ENCODE measurements around the gene PAPPA.

PAPPA gene

GRCh38 chr9:116394894-116395698 lies 241.5 kb downstream of the PAPPA start:
- Histone ChIP-seq H3K9me3 (replicated peaks; ENCODE audit: low read length) (no peaks in the 10 kb centered on the region), H3K27me3 (ENCODE audit: control insufficient read depth, insufficient read depth, low read length) (no peaks in the 10 kb centered on the region), H3K4me2 (ENCODE audit: low read length) (no peak overlapping the region), H3K36me3 (ENCODE audit: insufficient read depth, low read length) (no peaks in the 10 kb centered on the region), H3K9ac (ENCODE audit: low read depth, low read length) (no peak overlapping the region), H3K4me3 (ENCODE audit: low read length) (no peak overlapping the region), H3K4me1 (ENCODE audit: control insufficient read depth, insufficient read depth, low read length) (no peaks in the 10 kb centered on the region)

GRCh38 chr9:116395699-116396037 lies 242.1 kb downstream of the PAPPA start:
- no peaks in the 10 kb centered on the region for H3K36me3 ChIP-seq (ENCODE audit: insufficient read depth, low read length)
- no peak overlapping the region for H3K9ac ChIP-seq (ENCODE audit: low read depth, low read length)
- H3K4me1 ChIP-seq (ENCODE audit: control insufficient read depth, insufficient read depth, low read length), result no peaks in the 10 kb centered on the region
- no peak overlapping the region for H3K4me3 ChIP-seq (ENCODE audit: low read length)
- no peaks in the 10 kb centered on the region for H3K9me3 ChIP-seq (replicated peaks; ENCODE audit: low read length)
- H3K4me2 ChIP-seq (ENCODE audit: low read length), result no peak overlapping the region
- H3K27me3 ChIP-seq (ENCODE audit: control insufficient read depth, insufficient read depth, low read length), result no peaks in the 10 kb centered on the region

GRCh38 chr9:116403171-116403570 lies 249.6 kb downstream of the PAPPA start:
- H3K36me3 ChIP-seq (ENCODE audit: insufficient read depth, low read length), result no peaks in the 10 kb centered on the region
- H3K27me3 ChIP-seq (ENCODE audit: control insufficient read depth, insufficient read depth, low read length), result no peaks in the 10 kb centered on the region

GRCh38 chr9:116404228-116404627 lies 250.6 kb downstream of the PAPPA start:
- H3K4me1 ChIP-seq (ENCODE audit: control insufficient read depth, insufficient read depth, low read length), result no peaks in the 10 kb centered on the region
- no peak overlapping the region for H3K4me3 ChIP-seq (ENCODE audit: low read length)
- H3K9me3 ChIP-seq (replicated peaks; ENCODE audit: low read length), result no peaks in the 10 kb centered on the region
- H3K27me3 ChIP-seq (ENCODE audit: control insufficient read depth, insufficient read depth, low read length), result no peaks in the 10 kb centered on the region
- H3K36me3 ChIP-seq (ENCODE audit: insufficient read depth, low read length), result no peaks in the 10 kb centered on the region
- H3K9ac ChIP-seq (ENCODE audit: low read depth, low read length), result no peak overlapping the region
- H3K4me2 ChIP-seq (ENCODE audit: low read length), result no peak overlapping the region

More at GRCh38 chr9:116403171-116403570, 249.6 kb downstream of the PAPPA start:
- Histone ChIP-seq H3K4me2 (ENCODE audit: low read length) (no peak overlapping the region), H3K9ac (ENCODE audit: low read depth, low read length) (no peak overlapping the region), H3K9me3 (replicated peaks; ENCODE audit: low read length) (no peaks in the 10 kb centered on the region), H3K4me3 (ENCODE audit: low read length) (no peak overlapping the region), H3K4me1 (ENCODE audit: control insufficient read depth, insufficient read depth, low read length) (no peaks in the 10 kb centered on the region)

GRCh38 chr9:116405321-116405720 lies 251.7 kb downstream of the PAPPA start:
- H3K4me1 ChIP-seq (ENCODE audit: control insufficient read depth, insufficient read depth, low read length), result no peaks in the 10 kb centered on the region
- no peaks in the 10 kb centered on the region for H3K27me3 ChIP-seq (ENCODE audit: control insufficient read depth, insufficient read depth, low read length)

GRCh38 chr9:116406469-116406868 lies 252.9 kb downstream of the PAPPA start:
- Histone ChIP-seq H3K27me3 (ENCODE audit: control insufficient read depth, insufficient read depth, low read length) (no peaks in the 10 kb centered on the region), H3K4me3 (ENCODE audit: low read length) (no peak overlapping the region), H3K4me1 (ENCODE audit: control insufficient read depth, insufficient read depth, low read length) (no peaks in the 10 kb centered on the region), H3K4me2 (ENCODE audit: low read length) (no peak overlapping the region), H3K9me3 (replicated peaks; ENCODE audit: low read length) (no peaks in the 10 kb centered on the region), H3K9ac (ENCODE audit: low read depth, low read length) (no peak overlapping the region), H3K36me3 (ENCODE audit: insufficient read depth, low read length) (no peaks in the 10 kb centered on the region)

More at GRCh38 chr9:116405321-116405720, 251.7 kb downstream of the PAPPA start:
- no peaks in the 10 kb centered on the region for H3K36me3 ChIP-seq (ENCODE audit: insufficient read depth, low read length)
- no peak overlapping the region for H3K4me3 ChIP-seq (ENCODE audit: low read length)
- H3K9me3 ChIP-seq (replicated peaks; ENCODE audit: low read length), result no peaks in the 10 kb centered on the region
- H3K4me2 ChIP-seq (ENCODE audit: low read length), result no peak overlapping the region
- H3K9ac ChIP-seq (ENCODE audit: low read depth, low read length), result no peak overlapping the region

GRCh38 chr9:116409129-116409528 lies 255.5 kb downstream of the PAPPA start:
- H3K4me2 ChIP-seq (ENCODE audit: low read length), result no peak overlapping the region
- no peaks in the 10 kb centered on the region for H3K9me3 ChIP-seq (replicated peaks; ENCODE audit: low read length)
- no peaks in the 10 kb centered on the region for H3K4me1 ChIP-seq (ENCODE audit: control insufficient read depth, insufficient read depth, low read length)
- no peak overlapping the region for H3K9ac ChIP-seq (ENCODE audit: low read depth, low read length)
- H3K4me3 ChIP-seq (ENCODE audit: low read length), result no peak overlapping the region
- no peaks in the 10 kb centered on the region for H3K27me3 ChIP-seq (ENCODE audit: control insufficient read depth, insufficient read depth, low read length)
- no peaks in the 10 kb centered on the region for H3K36me3 ChIP-seq (ENCODE audit: insufficient read depth, low read length)

- Histone ChIP-seq H3K27me3 (ENCODE audit: control insufficient read depth, insufficient read depth, low read length) (no peaks in the 10 kb centered on the region), H3K4me3 (ENCODE audit: low read length) (no peak overlapping the region), H3K36me3 (ENCODE audit: insufficient read depth, low read length) (no peaks in the 10 kb centered on the region), H3K4me2 (ENCODE audit: low read length) (no peak overlapping the region), H3K9me3 (replicated peaks; ENCODE audit: low read length) (no peaks in the 10 kb centered on the region), H3K9ac (ENCODE audit: low read depth, low read length) (no peak overlapping the region), H3K4me1 (ENCODE audit: control insufficient read depth, insufficient read depth, low read length) (no peaks in the 10 kb centered on the region)
Observed at GRCh38 chr9:116409638-116410037, 256.0 kb downstream of the PAPPA start.

- H3K36me3 ChIP-seq (ENCODE audit: insufficient read depth, low read length), result no peaks in the 10 kb centered on the region
- H3K4me2 ChIP-seq (ENCODE audit: low read length), result no peak overlapping the region
- no peaks in the 10 kb centered on the region for H3K9me3 ChIP-seq (replicated peaks; ENCODE audit: low read length)
- no peak overlapping the region for H3K4me3 ChIP-seq (ENCODE audit: low read length)
- no peaks in the 10 kb centered on the region for H3K27me3 ChIP-seq (ENCODE audit: control insufficient read depth, insufficient read depth, low read length)
- no peak overlapping the region for H3K9ac ChIP-seq (ENCODE audit: low read depth, low read length)
- no peaks in the 10 kb centered on the region for H3K4me1 ChIP-seq (ENCODE audit: control insufficient read depth, insufficient read depth, low read length)
Observed at GRCh38 chr9:116411506-116411905, 257.9 kb downstream of the PAPPA start.

- Histone ChIP-seq H3K9ac (ENCODE audit: low read depth, low read length) (no peak overlapping the region), H3K4me1 (ENCODE audit: control insufficient read depth, insufficient read depth, low read length) (no peaks in the 10 kb centered on the region), H3K4me2 (ENCODE audit: low read length) (no peak overlapping the region), H3K4me3 (ENCODE audit: low read length) (no peak overlapping the region), H3K9me3 (replicated peaks; ENCODE audit: low read length) (no peaks in the 10 kb centered on the region), H3K36me3 (ENCODE audit: insufficient read depth, low read length) (no peaks in the 10 kb centered on the region), H3K27me3 (ENCODE audit: control insufficient read depth, insufficient read depth, low read length) (no peaks in the 10 kb centered on the region)
Observed at GRCh38 chr9:116414374-116414773, 260.8 kb downstream of the PAPPA start.

GRCh38 chr9:116416421-116416820 lies 262.8 kb downstream of the PAPPA start:
- Histone ChIP-seq H3K4me3 (ENCODE audit: low read length) (no peak overlapping the region), H3K9ac (ENCODE audit: low read depth, low read length) (no peak overlapping the region), H3K4me2 (ENCODE audit: low read length) (no peak overlapping the region), H3K36me3 (ENCODE audit: insufficient read depth, low read length) (no peaks in the 10 kb centered on the region), H3K4me1 (ENCODE audit: control insufficient read depth, insufficient read depth, low read length) (no peaks in the 10 kb centered on the region), H3K9me3 (replicated peaks; ENCODE audit: low read length) (no peaks in the 10 kb centered on the region), H3K27me3 (ENCODE audit: control insufficient read depth, insufficient read depth, low read length) (no peaks in the 10 kb centered on the region)

GRCh38 chr9:116417464-116417863 lies 263.9 kb downstream of the PAPPA start:
- H3K4me2 ChIP-seq (ENCODE audit: low read length), result no peak overlapping the region
- H3K36me3 ChIP-seq (ENCODE audit: insufficient read depth, low read length), result no peaks in the 10 kb centered on the region
- H3K9me3 ChIP-seq (replicated peaks; ENCODE audit: low read length), result no peaks in the 10 kb centered on the region
- H3K4me1 ChIP-seq (ENCODE audit: control insufficient read depth, insufficient read depth, low read length), result no peaks in the 10 kb centered on the region
- H3K4me3 ChIP-seq (ENCODE audit: low read length), result no peak overlapping the region
- no peak overlapping the region for H3K9ac ChIP-seq (ENCODE audit: low read depth, low read length)
- no peaks in the 10 kb centered on the region for H3K27me3 ChIP-seq (ENCODE audit: control insufficient read depth, insufficient read depth, low read length)

Data from skeletal muscle satellite cell (primary cell).